Smooth muscle cell (in vitro differentiated cells): ENCODE results near the gene PPP1R27. TPM values are rescaled to one million over a fixed set of nuclear protein-coding genes. Genes with fewer than 3 reads are reported as not detected.

Experiments
- DNase-seq: peaks from one replicate; lab custom pipeline; 2025; ENCODE audit not compliant: unreplicated experiment; lab: John Stamatoyannopoulos, UW
- H2AFZ ChIP-seq: fragments of 200-600 bp; sonication (generic); 2 replicates; pipeline ENCODE4 v1.6.0; 2016; ENCODE audit warnings: antibody characterized with exemption, low read depth, mild to moderate bottlenecking
- H3F3A ChIP-seq: fragments of 200-600 bp; sonication (generic); 2 replicates; pipeline ENCODE4 v1.6.0; 2017; ENCODE audit warnings: antibody characterized with exemption, low read depth
- H3K27ac ChIP-seq: fragments of 200-600 bp; sonication (generic); 2 replicates; pipeline ENCODE4 v1.5.1; 2016; ENCODE audit warnings: low read depth, mild to moderate bottlenecking
- H3K27me3 ChIP-seq: fragments of 200-600 bp; sonication (generic); 2 replicates; pipeline ENCODE4 v1.6.1; 2016; ENCODE audit warnings: low read depth, mild to moderate bottlenecking
- H3K36me3 ChIP-seq: fragments of 200-600 bp; sonication (generic); 2 replicates; pipeline ENCODE4 v1.5.1; 2016; ENCODE audit warnings: low read depth
- H3K4me1 ChIP-seq: fragments of 200-600 bp; sonication (generic); 2 replicates; pipeline ENCODE4 v1.5.1; 2016; ENCODE audit warnings: low read depth
- H3K4me2 ChIP-seq: fragments of 200-600 bp; sonication (generic); 2 replicates; pipeline ENCODE4 v1.6.0; 2016; ENCODE audit warnings: mild to moderate bottlenecking
- H3K4me3 ChIP-seq: fragments of 200-600 bp; sonication (generic); 2 replicates; pipeline ENCODE4 v1.5.1; 2016; ENCODE audit warnings: mild to moderate bottlenecking
- H3K79me2 ChIP-seq: fragments of 200-600 bp; sonication (generic); 2 replicates; pipeline ENCODE4 v1.6.0; 2016; ENCODE audit warnings: low read depth, mild to moderate bottlenecking
- H3K9ac ChIP-seq: fragments of 200-600 bp; sonication (generic); 2 replicates; pipeline ENCODE4 v1.6.0; 2016; ENCODE audit warnings: low read depth
- H3K9me3 ChIP-seq: fragments of 200-600 bp; sonication (generic); replicated peaks from 2 replicates; pipeline ENCODE4 v1.5.1; 2016; ENCODE audit warnings: low read depth
- H4K20me1 ChIP-seq: fragments of 200-600 bp; sonication (generic); 2 replicates; pipeline ENCODE4 v1.6.0; 2016; ENCODE audit warnings: low read depth
- CTCF ChIP-seq: fragments of 200-600 bp; sonication (generic); IDR thresholded peaks from 2 replicates; pipeline ENCODE4 v1.5.1; 2017; ENCODE audit warnings: borderline replicate concordance, mild to moderate bottlenecking, antibody characterized with exemption; ENCODE audit not compliant: insufficient read depth, poor library complexity, severe bottlenecking
- WGBS: methylation state at CpG from one replicate; pipeline ENCODE4 v1.1.7; 2016; ENCODE audit warnings: low lambda C conversion rate; 5-methylcytosine and 5-hydroxymethylcytosine counted together
- polyA plus RNA-seq: library from polyadenylated mRNA; unstranded; fragments of >200 nt; fragmentation: Nextera tagmentation; extraction: Ambion mirVana; gene quantifications from 2 replicates; pipeline ENCODE4 v1.2.1, GENCODE V29; 2016
- total RNA-seq: library from RNA; depleted of rRNA; stranded (reverse); fragments of >200 nt; gene quantifications from 2 replicates; pipeline ENCODE4 v1.2.3, GENCODE V29; 2014

The PPP1R27 gene
- total and polyA plus RNA-seq, 2 experiments from 2014 or later = 0.79 to 3.1 TPM

- Histone ChIP-seq H3K79me2 (peaks cover 47% of the 10 kb centered on the region), H3K4me1 (no peaks in the 10 kb centered on the region), H3K9me3 (no peaks in the 10 kb centered on the region), H3K4me3 (no peak overlapping the region), H2AFZ (no peak overlapping the region), H4K20me1 (peaks cover 77% of the 10 kb centered on the region), H3K4me2 (no peak overlapping the region), H3F3A (no peaks in the 10 kb centered on the region), H3K9ac (no peak overlapping the region), H3K27ac (no peak overlapping the region), H3K27me3 (no peaks in the 10 kb centered on the region), H3K36me3 (no peaks in the 10 kb centered on the region)
- no peak for DNase-seq
- 88% methylated on average over 11 of the region's 11 CpGs for WGBS
- TF ChIP-seq CTCF = no peak
Observed at GRCh38 chr17:81825841-81826466, 8.9 kb downstream of the PPP1R27 start.

- no peak for DNase-seq
- Histone ChIP-seq H3F3A (no peaks in the 10 kb centered on the region), H3K4me3 (no peak overlapping the region), H3K9me3 (no peaks in the 10 kb centered on the region), H3K4me1 (no peaks in the 10 kb centered on the region), H2AFZ (no peak overlapping the region), H3K27ac (no peak overlapping the region), H3K9ac (no peak overlapping the region), H3K4me2 (no peak overlapping the region), H3K36me3 (no peaks in the 10 kb centered on the region), H4K20me1 (peaks cover 63% of the 10 kb centered on the region), H3K27me3 (no peaks in the 10 kb centered on the region), H3K79me2 (peaks cover 33% of the 10 kb centered on the region)
- no peak for TF ChIP-seq CTCF
- 92% methylated on average over 11 of the region's 11 CpGs for WGBS
Observed at GRCh38 chr17:81824595-81824994, 10.3 kb downstream of the PPP1R27 start.

GRCh38 chr17:81823820-81824550 is 10.9 kb downstream of the PPP1R27 start:
- H3F3A ChIP-seq = no peaks in the 10 kb centered on the region
- H4K20me1 ChIP-seq = peaks cover 57% of the 10 kb centered on the region
- no peak overlapping the region for H3K4me3 ChIP-seq
- no peak overlapping the region for H2AFZ ChIP-seq
- H3K79me2 ChIP-seq = peaks cover 27% of the 10 kb centered on the region
- H3K36me3 ChIP-seq = no peaks in the 10 kb centered on the region
- no peak overlapping the region for H3K4me2 ChIP-seq
- no peak overlapping the region for H3K9ac ChIP-seq
- 98% methylated on average over 21 of the region's 33 CpGs for WGBS
- no peaks in the 10 kb centered on the region for H3K4me1 ChIP-seq
- no peaks in the 10 kb centered on the region for H3K9me3 ChIP-seq
- no peaks in the 10 kb centered on the region for H3K27me3 ChIP-seq
- H3K27ac ChIP-seq = no peak overlapping the region
- no peak for DNase-seq
- TF ChIP-seq CTCF = no peak
